ENCODE results near the gene CCDC112.
A peak's percentile ranks its signal among the peaks of the same experiment; 100 is the strongest.

CCDC112 gene

GRCh38 chr5:115313632-115314031 lies 17.2 kb upstream of the CCDC112 start:
- no peak for DNase-seq

- no peak for DNase-seq
Observed at GRCh38 chr5:115313052-115313451, 16.6 kb upstream of the CCDC112 start.

- DNase-seq: no peak
Observed at GRCh38 chr5:115309751-115310370, 13.4 kb upstream of the CCDC112 start.

- no peak for DNase-seq
Observed at GRCh38 chr5:115308815-115309214, 12.4 kb upstream of the CCDC112 start.

- DNase-seq: no peak
Observed at GRCh38 chr5:115306011-115306536, 9.6 kb upstream of the CCDC112 start.

GRCh38 chr5:115304496-115304895 lies 8.0 kb upstream of the CCDC112 start:
- no peak for DNase-seq

GRCh38 chr5:115298811-115299210 lies 2.4 kb upstream of the CCDC112 start:
- DNase-seq: no peak

- DNase-seq: no peak
Observed at GRCh38 chr5:115297031-115297430, 577 bp upstream of the CCDC112 start.

GRCh38 chr5:115295777-115296123 lies 704 bp downstream of the CCDC112 start:
- no peak for DNase-seq

- DNase-seq: no peak
Observed at GRCh38 chr5:115291397-115291796, 5.1 kb downstream of the CCDC112 start.

- DNase-seq: no peak
Observed at GRCh38 chr5:115289104-115289503, 7.3 kb downstream of the CCDC112 start.

- DNase-seq: no peak
Observed at GRCh38 chr5:115284021-115284420, 12.4 kb downstream of the CCDC112 start.

GRCh38 chr5:115282131-115282530 lies 14.3 kb downstream of the CCDC112 start:
- DNase-seq: no peak

GRCh38 chr5:115274584-115274983 lies 21.9 kb downstream of the CCDC112 start:
- DNase-seq: no peak

- no peak for DNase-seq
Observed at GRCh38 chr5:115272297-115272958, 24.0 kb downstream of the CCDC112 start.

GRCh38 chr5:115271295-115272050 lies 25.0 kb downstream of the CCDC112 start:
- no peak for DNase-seq

- no peak for DNase-seq
Observed at GRCh38 chr5:115267617-115268016, 28.8 kb downstream of the CCDC112 start.

GRCh38 chr5:115265220-115265619 lies 31.2 kb downstream of the CCDC112 start:
- DNase-seq: no peak

- DNase-seq: no peak
Observed at GRCh38 chr5:115264786-115265185, 31.7 kb downstream of the CCDC112 start.

- no peak for DNase-seq
Observed at GRCh38 chr5:115263078-115263380, 33.4 kb downstream of the CCDC112 start.

- peak; percentile 63 to 69 for DNase-seq
Observed at GRCh38 chr5:115262321-115263077, 34.0 kb downstream of the CCDC112 start, which contains the start of gene PGGT1B. PGGT1B (minus strand) TSS chr5:115262877; CDS start chr5:115262851, 26 bp downstream.

- DNase-seq: no peak
Observed at GRCh38 chr5:115262011-115262320, 34.5 kb downstream of the CCDC112 start.

- no peak for DNase-seq
Observed at GRCh38 chr5:115260248-115260647, 36.2 kb downstream of the CCDC112 start.
